Activated CD8-positive, alpha-beta memory T cell treated with anti-CD3 and anti-CD28 coated beads, Interleukin-2, amount 10 ng/mL, durations not matched to agents 7 days and 5 days (primary cell): ENCODE data around the gene CACNA1C. TPM values are rescaled to one million over a fixed set of nuclear protein-coding genes. Genes with fewer than 3 reads are reported as not detected.

Experiments
- ATAC-seq: fragments of 150-1000 bp; cut with Tn5 transposase; one replicate; pipeline ENCODE4 v1.10.0; 2021; ENCODE audit warnings: moderate library complexity
- CTCF ChIA-PET: fragments of 350-600 bp; sonication (Branson Sonifier 250); formaldehyde crosslinking; loops from one replicate; lab custom pipeline; 2021; ENCODE audit warnings: antibody characterized with exemption; lab: Charles Lee
- DNase-seq: peaks from one replicate; pipeline ENCODE4 v3.0.0-alpha.2; 2020
- H3K27ac Mint-ChIP-seq: one replicate; pipeline ENCODE4 v1.8.0; 2021; ENCODE audit warnings: mild to moderate bottlenecking, mixed read lengths
- H3K27me3 Mint-ChIP-seq: one replicate; pipeline ENCODE4 v1.8.0; 2021; ENCODE audit warnings: mixed read lengths
- H3K36me3 Mint-ChIP-seq: one replicate; pipeline ENCODE4 v1.8.0; 2021; ENCODE audit warnings: mild to moderate bottlenecking, mixed read lengths
- H3K4me1 Mint-ChIP-seq: one replicate; pipeline ENCODE4 v1.8.0; 2021; ENCODE audit warnings: mixed read lengths
- H3K4me3 Mint-ChIP-seq: one replicate; pipeline ENCODE4 v1.8.0; 2021; ENCODE audit warnings: mild to moderate bottlenecking, moderate library complexity, mixed read lengths
- H3K9me3 Mint-ChIP-seq: one replicate; pipeline ENCODE4 v1.8.0; 2022; ENCODE audit warnings: low read depth, mixed read lengths
- total RNA-seq, 2 experiments: library from RNA; stranded (reverse); gene quantifications; one replicate each; pipeline ENCODE4 v1.2.3, GENCODE V29; 2021

Gene CACNA1C
- total RNA-seq, 2 experiments from 2014 or later = 0.14 to 0.26 TPM

DNA sequence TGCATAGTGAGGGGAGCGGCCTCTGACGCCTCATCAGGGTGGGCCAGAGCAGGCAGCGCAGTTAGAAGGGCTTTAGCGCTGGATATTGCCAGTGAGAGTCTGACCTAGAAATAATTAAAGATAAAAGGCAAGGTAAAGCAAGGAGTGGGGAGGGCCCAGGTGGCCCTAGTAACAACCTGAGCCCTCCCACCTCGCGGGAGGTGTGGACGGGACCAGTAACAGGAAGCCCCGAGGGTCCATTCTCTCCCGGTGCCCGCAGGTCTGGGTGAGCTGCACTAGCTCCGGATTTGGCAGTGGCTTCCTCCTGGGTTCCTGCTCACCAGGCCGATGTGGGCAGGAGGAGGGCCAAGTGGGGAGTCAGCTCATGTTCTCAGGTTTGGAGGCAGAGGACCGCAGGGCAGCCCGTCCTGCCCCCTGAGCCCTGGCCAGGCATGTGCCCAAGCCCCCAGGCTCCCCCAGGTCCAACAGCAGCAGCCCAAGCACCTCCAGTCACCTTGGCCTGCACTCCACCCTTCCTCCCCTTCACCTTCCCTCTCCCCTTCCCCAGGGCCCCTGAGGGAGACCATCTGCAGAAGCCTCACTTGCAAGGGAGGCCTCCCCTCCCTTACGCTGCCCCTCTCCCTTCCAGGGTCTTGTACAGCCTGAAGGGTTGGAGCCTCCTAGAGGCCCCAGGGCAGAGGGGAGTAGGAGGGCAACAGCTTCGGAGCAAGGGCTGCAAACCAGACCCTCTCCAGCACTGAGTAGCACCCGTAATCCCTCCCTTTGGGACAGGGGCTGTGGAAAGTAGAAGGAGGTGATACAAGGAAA lies 597.7 kb downstream of the CACNA1C start:
- Mint-ChIP-seq H3K4me1 (no peaks in the 10 kb centered on the region), H3K4me3 (no peak overlapping the region), H3K9me3 (no peaks in the 10 kb centered on the region), H3K27ac (no peak overlapping the region), H3K36me3 (no peaks in the 10 kb centered on the region), H3K27me3 (peaks cover 26% of the 10 kb centered on the region)
- no peak for DNase-seq
- no peak for ATAC-seq
- CTCF ChIA-PET = no interaction called here

DNA sequence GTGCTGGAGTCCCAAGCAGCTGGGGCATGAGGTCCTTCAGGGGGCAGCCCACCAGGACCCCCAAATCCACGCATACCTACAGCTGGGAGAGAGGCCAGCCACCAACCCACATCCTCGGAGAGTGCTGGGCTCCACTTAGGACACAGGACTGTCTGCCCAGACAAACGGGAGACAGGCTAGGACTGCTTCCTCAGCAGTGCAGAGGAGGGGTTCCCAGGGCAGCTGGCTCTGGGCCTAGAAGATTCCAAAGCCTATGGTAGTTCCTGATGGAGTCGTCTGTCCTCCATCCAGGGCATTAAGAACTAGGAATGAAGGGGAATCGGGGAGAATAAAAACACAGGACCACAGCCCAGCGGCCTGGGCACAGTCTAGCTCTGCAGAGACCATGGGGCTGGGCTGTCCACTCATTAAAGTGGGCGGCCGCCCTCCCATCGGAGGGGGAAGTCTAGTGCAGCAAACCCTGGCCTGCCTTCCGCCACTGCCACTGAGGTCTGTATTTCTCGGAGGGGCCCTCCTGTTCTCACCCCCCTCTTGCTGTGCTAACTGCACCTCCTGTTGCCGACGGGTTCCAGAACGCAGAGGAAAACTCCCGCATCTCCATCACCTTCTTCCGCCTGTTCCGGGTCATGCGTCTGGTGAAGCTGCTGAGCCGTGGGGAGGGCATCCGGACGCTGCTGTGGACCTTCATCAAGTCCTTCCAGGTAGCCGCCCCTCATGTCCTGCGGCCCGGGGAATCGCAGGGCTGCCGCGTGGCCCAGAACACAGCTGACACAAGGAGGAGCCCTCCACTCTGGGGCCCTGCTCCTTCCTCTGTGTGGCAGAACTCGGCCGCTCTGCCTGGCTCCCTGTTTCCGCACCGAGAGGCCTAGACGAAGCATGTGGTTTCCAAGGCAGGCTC lies 598.5 kb downstream of the CACNA1C start:
- DNase-seq = no peak
- H3K4me1 Mint-ChIP-seq = no peaks in the 10 kb centered on the region
- CTCF ChIA-PET = no interaction called here
- no peaks in the 10 kb centered on the region for H3K9me3 Mint-ChIP-seq
- H3K27ac Mint-ChIP-seq = no peak overlapping the region
- H3K4me3 Mint-ChIP-seq = no peak overlapping the region
- H3K27me3 Mint-ChIP-seq = peaks cover 17% of the 10 kb centered on the region
- ATAC-seq = no peak
- no peaks in the 10 kb centered on the region for H3K36me3 Mint-ChIP-seq

DNA sequence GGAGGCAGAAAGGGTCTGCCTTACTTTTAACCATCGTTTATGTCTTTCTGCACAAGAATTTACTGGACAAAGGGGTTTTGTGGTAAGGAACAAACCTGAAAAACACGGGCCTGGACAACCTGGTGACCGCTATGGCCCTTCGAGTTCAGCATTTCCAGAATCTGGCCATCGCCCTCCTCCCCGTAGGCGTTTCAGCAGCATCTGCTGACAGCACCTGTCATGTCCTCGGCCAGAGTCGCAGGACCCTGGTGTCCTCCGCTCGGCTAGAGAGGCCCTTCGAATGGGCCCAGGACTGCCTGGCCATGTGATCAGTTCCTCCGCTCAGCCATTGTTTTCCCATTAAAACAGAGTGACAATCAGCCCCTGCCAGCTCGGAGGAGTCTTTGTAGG lies 599.2 kb downstream of the CACNA1C start:
- Mint-ChIP-seq H3K27me3 (peaks cover 15% of the 10 kb centered on the region), H3K9me3 (no peaks in the 10 kb centered on the region), H3K4me1 (no peaks in the 10 kb centered on the region), H3K36me3 (no peaks in the 10 kb centered on the region), H3K27ac (no peak overlapping the region), H3K4me3 (no peak overlapping the region)
- ATAC-seq (no peak), DNase-seq (no peak)
- CTCF ChIA-PET = no interaction called here

DNA sequence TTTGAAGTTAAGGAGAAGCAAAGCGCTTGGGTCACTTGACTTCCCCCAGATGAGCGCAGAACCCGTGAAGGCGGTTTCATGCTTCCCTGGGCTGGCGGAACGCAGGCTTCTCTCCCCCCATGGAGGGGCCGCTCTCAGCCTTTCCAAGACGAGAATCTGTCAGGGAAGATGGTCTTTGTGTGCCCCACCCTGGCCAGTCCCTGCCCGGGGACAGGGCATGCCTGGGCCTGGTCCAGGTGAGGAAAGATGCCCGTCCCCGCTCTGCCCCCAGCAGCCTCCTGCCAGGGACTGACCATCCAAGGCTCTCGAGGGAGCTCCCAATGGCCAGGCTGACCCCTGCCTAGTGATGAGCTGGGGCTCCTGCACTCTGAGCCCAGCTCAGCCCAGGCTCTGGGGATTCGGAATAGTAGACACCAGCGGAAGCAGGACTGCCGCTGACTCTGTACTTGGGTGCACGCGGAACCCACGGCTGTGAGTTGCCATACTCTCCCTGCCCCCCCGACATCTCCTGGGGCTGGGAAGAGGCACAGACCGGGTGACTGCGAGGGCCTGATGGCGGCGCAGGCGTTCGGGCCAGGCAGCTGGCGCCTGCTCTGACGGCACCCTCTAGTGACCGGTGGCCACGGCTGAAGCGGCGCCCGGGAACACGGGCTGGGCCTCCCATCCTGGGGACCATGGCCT lies 599.8 kb downstream of the CACNA1C start:
- CTCF ChIA-PET = no interaction called here
- Mint-ChIP-seq H3K27me3 (peaks cover 11% of the 10 kb centered on the region), H3K36me3 (no peaks in the 10 kb centered on the region), H3K27ac (no peak overlapping the region), H3K4me1 (no peaks in the 10 kb centered on the region), H3K4me3 (no peak overlapping the region), H3K9me3 (no peaks in the 10 kb centered on the region)
- ATAC-seq (no peak), DNase-seq (no peak)

DNA sequence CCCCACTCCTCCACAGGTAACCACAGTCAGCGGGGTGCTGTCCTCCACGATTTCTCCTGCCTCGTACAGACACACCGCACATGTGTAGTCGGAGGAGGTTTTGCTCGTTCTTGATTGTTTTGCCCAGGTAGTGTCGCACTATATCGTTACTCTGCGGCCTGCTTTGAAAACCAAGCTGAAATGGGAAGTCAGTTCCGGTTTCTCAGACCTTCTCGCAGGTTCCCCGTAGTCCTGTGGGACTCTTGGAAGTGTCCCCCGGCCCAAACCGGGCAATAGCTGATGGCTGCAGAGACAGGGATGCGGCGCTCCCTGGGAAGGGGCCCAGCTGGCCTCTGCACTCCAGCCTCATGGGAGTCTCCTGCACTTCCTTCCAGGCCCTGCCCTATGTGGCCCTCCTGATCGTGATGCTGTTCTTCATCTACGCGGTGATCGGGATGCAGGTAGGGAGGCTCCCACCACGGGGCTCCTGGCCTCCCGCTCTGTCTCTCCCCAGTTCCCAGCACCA lies 600.7 kb downstream of the CACNA1C start:
- Mint-ChIP-seq H3K27ac (no peak overlapping the region), H3K9me3 (no peaks in the 10 kb centered on the region), H3K36me3 (no peaks in the 10 kb centered on the region), H3K27me3 (peaks cover 9% of the 10 kb centered on the region), H3K4me3 (no peak overlapping the region), H3K4me1 (no peaks in the 10 kb centered on the region)
- no peak for DNase-seq
- no peak for ATAC-seq
- CTCF ChIA-PET = no interaction called here

DNA sequence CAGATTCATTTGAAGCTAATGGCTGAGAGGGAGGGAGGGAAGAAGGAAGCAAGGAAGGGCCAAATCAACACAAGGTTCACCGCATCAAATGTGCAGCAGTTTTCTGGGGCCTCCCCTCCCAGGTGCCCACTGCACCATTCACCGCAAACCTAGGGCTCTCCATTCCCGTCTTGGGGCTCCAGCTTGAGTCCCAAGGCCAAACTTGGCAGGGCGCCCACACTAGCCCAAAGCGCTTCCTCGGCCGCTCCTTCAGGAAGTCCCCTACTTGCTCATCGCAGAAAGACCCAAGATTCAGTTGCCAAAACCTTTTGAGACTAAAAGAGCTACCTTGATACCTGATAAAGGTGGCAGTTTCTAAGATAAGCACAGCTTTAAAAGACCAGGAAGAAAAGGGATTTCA lies 601.5 kb downstream of the CACNA1C start:
- Mint-ChIP-seq H3K4me3 (no peak overlapping the region), H3K27me3 (peaks cover 5% of the 10 kb centered on the region), H3K36me3 (no peaks in the 10 kb centered on the region), H3K9me3 (no peaks in the 10 kb centered on the region), H3K4me1 (no peaks in the 10 kb centered on the region), H3K27ac (no peak overlapping the region)
- DNase-seq = peak; percentile 31
- no peak for ATAC-seq
- CTCF ChIA-PET = no interaction called here

DNA sequence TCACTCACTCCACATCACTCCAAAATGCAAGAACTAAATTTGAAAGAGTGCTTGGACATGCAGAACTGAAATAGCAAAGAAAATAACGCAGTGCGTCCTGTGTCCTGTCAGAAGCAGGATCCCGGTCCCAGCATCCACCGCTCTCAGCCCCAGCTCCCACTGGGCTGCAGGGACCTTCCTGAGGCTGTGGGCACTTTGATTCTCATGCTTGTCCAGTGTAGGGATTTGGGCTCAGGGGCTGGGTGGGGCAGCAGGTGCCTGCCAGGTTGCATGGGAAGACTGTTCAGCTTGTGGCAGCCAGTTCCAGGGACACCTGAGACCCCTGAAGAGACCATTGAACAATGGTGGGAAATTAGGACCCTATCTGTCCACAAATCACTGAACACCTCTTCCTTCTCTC lies 602.0 kb downstream of the CACNA1C start:
- Mint-ChIP-seq H3K36me3 (no peaks in the 10 kb centered on the region), H3K27me3 (peaks cover 4% of the 10 kb centered on the region), H3K9me3 (no peaks in the 10 kb centered on the region), H3K4me1 (no peaks in the 10 kb centered on the region), H3K27ac (no peak overlapping the region), H3K4me3 (no peak overlapping the region)
- CTCF ChIA-PET = no interaction called here
- ATAC-seq (no peak), DNase-seq (peak; percentile 5)

DNA sequence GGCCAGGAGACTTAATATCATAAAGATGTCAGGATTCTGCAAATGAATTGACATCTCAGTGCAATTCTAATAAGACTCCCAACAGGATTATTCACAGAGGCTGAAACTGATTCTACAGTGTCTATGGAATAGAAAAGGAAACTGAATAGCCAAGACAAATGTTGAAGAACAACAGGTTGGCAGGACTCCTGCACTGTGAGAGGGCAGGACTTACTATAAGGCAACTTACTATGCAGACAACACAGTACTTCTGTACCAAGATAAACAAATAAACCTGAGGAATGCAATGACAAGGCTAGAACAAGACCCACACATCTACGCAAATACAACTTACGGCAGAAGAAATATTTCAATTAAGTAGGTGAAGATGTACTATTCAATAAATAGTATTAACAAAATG lies 609.7 kb downstream of the CACNA1C start:
- Mint-ChIP-seq H3K36me3 (no peaks in the 10 kb centered on the region), H3K27ac (no peak overlapping the region), H3K4me1 (no peaks in the 10 kb centered on the region), H3K4me3 (no peak overlapping the region), H3K9me3 (no peaks in the 10 kb centered on the region), H3K27me3 (peaks cover 2% of the 10 kb centered on the region)
- DNase-seq (no peak), ATAC-seq (no peak)
- CTCF ChIA-PET = no interaction called here

DNA sequence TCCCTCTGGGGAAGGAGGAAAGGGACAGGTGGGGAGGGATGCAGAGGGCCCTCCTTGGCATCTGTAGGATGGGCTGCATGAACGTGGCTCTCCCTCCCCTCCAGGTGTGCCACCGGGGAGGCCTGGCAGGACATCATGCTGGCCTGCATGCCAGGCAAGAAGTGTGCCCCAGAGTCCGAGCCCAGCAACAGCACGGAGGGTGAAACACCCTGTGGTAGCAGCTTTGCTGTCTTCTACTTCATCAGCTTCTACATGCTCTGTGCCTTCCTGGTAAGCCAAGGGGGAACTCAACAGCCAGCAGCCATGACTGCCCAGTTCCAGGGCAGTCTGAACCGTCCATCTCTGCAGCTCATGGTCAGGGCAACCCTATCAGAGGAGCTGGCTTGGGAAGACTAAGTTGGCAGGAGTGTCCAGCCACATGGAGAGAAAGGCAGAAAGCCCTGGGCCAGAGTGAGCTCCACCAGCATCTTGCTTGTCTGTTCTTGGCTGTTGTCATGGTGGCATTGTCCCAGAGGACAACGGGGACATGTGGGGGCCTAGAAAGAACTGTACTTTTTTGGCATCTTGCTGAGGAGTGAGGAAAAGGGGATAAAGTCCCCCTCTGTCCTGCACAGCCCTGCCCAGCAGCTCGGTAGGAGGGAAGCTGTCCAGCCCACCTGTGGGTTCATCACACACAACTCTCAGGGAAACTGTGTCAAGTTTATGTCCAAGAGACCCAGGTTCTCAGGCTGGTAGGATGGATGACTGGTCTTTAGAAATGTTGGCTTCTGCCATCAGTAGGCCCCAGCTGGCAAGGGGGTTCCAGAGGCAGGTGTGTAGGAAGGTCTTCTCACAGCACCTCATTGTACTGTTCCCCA lies 612.2 kb downstream of the CACNA1C start:
- DNase-seq (peak; percentile 36), ATAC-seq (no peak)
- Mint-ChIP-seq H3K27me3 (peaks cover 2% of the 10 kb centered on the region), H3K9me3 (no peaks in the 10 kb centered on the region), H3K27ac (no peak overlapping the region), H3K36me3 (no peaks in the 10 kb centered on the region), H3K4me1 (no peaks in the 10 kb centered on the region), H3K4me3 (no peak overlapping the region)
- CTCF ChIA-PET = no interaction called here

DNA sequence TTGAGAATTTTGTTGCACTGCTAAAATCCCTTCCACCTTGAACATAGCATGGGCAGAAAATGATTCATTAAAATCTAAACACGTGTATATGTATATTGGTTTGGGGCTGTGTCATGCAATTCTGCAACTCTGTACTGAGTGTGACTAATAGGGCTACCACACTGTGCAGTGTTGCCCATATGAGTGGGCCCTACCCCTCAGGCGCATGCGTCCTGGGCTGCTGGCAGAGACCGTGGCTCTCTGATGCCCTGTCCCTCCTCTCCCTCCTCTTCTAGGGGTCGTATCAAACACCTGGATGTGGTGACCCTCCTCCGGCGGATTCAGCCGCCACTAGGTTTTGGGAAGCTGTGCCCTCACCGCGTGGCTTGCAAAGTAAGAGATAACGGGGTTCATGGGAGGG lies 613.6 kb downstream of the CACNA1C start:
- CTCF ChIA-PET = interaction anchor here (1.0 kb wide), 1 partner anchor 19 kb away, joined by 3 read pairs; no protein-coding TSS in a partner anchor
- Mint-ChIP-seq H3K27me3 (peaks cover 2% of the 10 kb centered on the region), H3K4me1 (no peaks in the 10 kb centered on the region), H3K9me3 (no peaks in the 10 kb centered on the region), H3K27ac (no peak overlapping the region), H3K36me3 (no peaks in the 10 kb centered on the region), H3K4me3 (no peak overlapping the region)
- ATAC-seq (no peak), DNase-seq (no peak)

DNA sequence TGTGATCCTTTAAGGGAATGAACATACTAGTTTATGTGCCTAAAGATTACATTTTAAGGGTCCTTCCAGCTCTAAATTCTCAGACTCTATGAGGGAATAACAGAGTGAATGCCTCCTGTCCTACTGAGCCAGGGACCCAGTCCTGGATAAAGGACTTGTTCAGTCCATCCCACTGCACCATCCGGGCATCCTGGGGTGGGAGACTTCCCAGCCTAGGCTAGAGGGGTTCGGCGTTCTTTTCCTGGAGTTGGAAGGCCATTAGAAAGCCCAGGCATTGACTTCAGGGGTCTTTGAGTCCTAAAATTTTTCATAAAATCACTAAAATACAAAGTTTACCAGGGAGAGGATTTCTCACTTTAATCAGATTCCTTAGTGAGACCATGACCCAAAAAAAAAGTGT lies 614.1 kb downstream of the CACNA1C start:
- ATAC-seq (no peak), DNase-seq (peak; percentile 31)
- Mint-ChIP-seq H3K4me1 (no peaks in the 10 kb centered on the region), H3K27ac (no peak overlapping the region), H3K27me3 (peaks cover 2% of the 10 kb centered on the region), H3K4me3 (no peak overlapping the region), H3K9me3 (no peaks in the 10 kb centered on the region), H3K36me3 (no peaks in the 10 kb centered on the region)
- CTCF ChIA-PET = interaction anchor here (1.0 kb wide), 1 partner anchor 20 kb away, joined by 3 read pairs; no protein-coding TSS in a partner anchor

DNA sequence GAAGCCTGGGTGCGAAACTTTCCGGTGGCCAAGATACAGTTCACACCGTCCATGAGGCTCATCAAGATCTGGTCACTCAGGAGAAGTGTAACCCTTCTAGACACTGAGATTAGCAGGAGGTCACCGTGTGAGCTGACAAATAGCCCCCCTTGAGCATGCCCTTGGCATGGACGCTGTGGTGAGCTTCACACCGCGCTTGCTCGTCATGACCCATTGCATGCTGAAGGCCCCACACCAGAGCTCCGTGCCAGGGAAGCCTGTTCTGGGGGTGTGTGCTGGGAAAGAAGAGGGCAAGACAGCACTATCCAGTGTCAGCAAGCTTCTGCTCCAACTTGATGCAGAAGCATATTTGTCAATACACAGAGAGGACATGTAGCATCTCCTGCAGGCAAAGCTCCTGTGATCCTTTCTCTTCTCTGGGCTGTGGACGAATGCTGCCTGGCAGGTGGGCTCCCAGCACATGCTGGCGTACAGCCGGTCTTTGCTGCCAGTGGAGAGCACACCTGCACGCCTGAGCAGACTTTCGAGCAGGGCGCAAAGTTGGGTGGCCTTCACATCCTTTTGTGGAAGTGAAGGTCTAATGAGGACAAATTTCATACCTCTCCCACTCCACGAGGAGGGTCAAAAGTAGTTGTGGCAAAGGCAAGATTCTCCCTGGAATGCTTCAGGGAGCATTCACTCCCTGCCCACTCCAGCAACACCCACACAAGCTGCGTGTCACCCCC lies 615.1 kb downstream of the CACNA1C start:
- Mint-ChIP-seq H3K4me3 (no peak overlapping the region), H3K27me3 (peaks cover 2% of the 10 kb centered on the region), H3K9me3 (no peaks in the 10 kb centered on the region), H3K36me3 (no peaks in the 10 kb centered on the region), H3K27ac (no peak overlapping the region), H3K4me1 (no peaks in the 10 kb centered on the region)
- CTCF ChIA-PET = no interaction called here
- ATAC-seq (no peak), DNase-seq (peak; percentile 27)
